ENCODE measurements around the gene MLIP.

DNA sequence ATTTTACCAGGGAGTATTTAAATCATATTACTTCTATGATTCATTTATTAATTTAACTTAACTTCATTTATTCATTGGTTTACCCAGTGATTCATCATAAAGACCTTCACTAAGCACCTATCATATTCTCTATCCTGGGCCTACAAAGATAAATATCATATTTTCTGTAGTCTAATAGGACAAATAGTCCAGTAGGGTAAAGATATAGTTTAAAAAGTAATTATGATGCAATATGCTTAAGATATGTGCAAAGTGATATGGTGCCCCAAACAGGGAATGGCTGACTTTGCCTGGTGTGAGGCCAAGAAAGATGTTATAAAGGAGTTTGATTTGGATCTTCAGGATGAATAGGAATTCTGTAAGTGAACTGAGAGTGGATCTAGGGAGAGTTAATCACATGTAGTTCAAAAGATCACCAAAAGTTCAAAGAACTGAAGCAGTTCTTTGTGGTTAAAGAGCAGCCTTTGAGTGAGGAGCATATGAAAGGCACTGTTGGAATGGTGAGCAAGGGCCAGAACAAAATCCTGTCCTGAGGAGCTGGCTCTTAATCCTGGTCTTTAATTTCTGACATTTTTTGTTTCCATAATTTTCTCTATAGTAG lies 45.5 kb downstream of the MLIP start:
- TF ChIP-seq CTCF (IDR thresholded peaks at IDR 0.05; ENCODE audit: low read depth, low read length): no peak
- TF ChIP-seq EZH2phosphoT487 (IDR thresholded peaks at IDR 0.05; ENCODE audit: low read depth): no peak
